Panc1 (cell line): ENCODE data around the gene C1RL. TPM values are rescaled to one million over a fixed set of nuclear protein-coding genes. Genes with fewer than 3 reads are reported as not detected.

Source experiments
- ATAC-seq: fragments of 200-7000 bp; cut with Tn5 transposase; 2 replicates; pipeline ENCODE4 v1.9.1; 2020; ENCODE audit warnings: mild to moderate bottlenecking, moderate library complexity
- BruUV-seq: library from RNA; stranded (reverse); fragments of 400-500 nt; replicated peaks from 2 replicates; lab custom pipeline; 2021; lab: Mats Ljungman, UMichigan
- CTCF ChIA-PET: fragments of 300-600 bp; sonication (Branson Sonifier 250); formaldehyde crosslinking; loops from one replicate; lab custom pipeline; 2022; ENCODE audit warnings: antibody characterized with exemption; lab: Charles Lee
- POLR2A ChIA-PET: fragments of 300-600 bp; sonication (Branson Sonifier 250); formaldehyde crosslinking; loops from one replicate; lab custom pipeline; 2022; ENCODE audit warnings: antibody characterized with exemption; lab: Charles Lee
- DNase-seq: peaks from one replicate; pipeline ENCODE4 v3.0.0-alpha.2; 2010; ENCODE audit warnings: low read depth, low spot score
- H3K27ac ChIP-seq: 2 replicates; pipeline ENCODE4 v1.5.1; 2011; ENCODE audit warnings: mild to moderate bottlenecking, low read length, inconsistent platforms
- H3K27me3 ChIP-seq: fragments of 200-500 bp; sonication (Bioruptor generic); 2 replicates; pipeline ENCODE4 v1.6.0; 2014; ENCODE audit warnings: low read length, inconsistent platforms; ENCODE audit not compliant: control insufficient read depth, insufficient read depth
- H3K36me3 ChIP-seq: fragments of 200-500 bp; sonication (Bioruptor generic); 2 replicates; pipeline ENCODE4 v1.5.1; 2014; ENCODE audit warnings: inconsistent platforms, mild to moderate bottlenecking, low read length, moderate library complexity; ENCODE audit not compliant: control insufficient read depth, insufficient read depth
- H3K4me1 ChIP-seq: 2 replicates; pipeline ENCODE4 v1.5.1; 2011; ENCODE audit warnings: inconsistent platforms, mild to moderate bottlenecking, low read length, moderate library complexity; ENCODE audit not compliant: control insufficient read depth, insufficient read depth
- H3K4me3 ChIP-seq, 2 experiments: 2 replicates each; pipeline ENCODE4 v1.5.1; 2011 to 2012; ENCODE audit warnings: low read depth in 2 of 2, low read length in 2 of 2, mild to moderate bottlenecking in 2 of 2, inconsistent platforms in 1 of 2, moderate library complexity in 1 of 2
- H3K9me3 ChIP-seq: fragments of 200-500 bp; sonication (Bioruptor generic); 2 replicates; pipeline ENCODE4 v1.5.1; 2014; ENCODE audit warnings: low read depth, mild to moderate bottlenecking, inconsistent platforms, low read length, moderate library complexity; ENCODE audit not compliant: control insufficient read depth, insufficient read depth
- CTCF ChIP-seq: fragments of 450-650 bp; IDR thresholded peaks from 2 replicates; pipeline ENCODE4 v1.5.1; 2017; ENCODE audit warnings: mild to moderate bottlenecking
- POLR2AphosphoS5 ChIP-seq: IDR thresholded peaks from 2 replicates; pipeline ENCODE4 v1.6.1; 2012; ENCODE audit warnings: mild to moderate bottlenecking, low read depth, low read length, moderate library complexity
- REST ChIP-seq, 2 experiments: IDR thresholded peaks; 2 replicates each; pipeline ENCODE4 v1.6.1; 2011 to 2012; ENCODE audit warnings: low read depth in 2 of 2, control low read depth in 1 of 2, low read length in 1 of 2, mild to moderate bottlenecking in 1 of 2, moderate library complexity in 1 of 2; ENCODE audit not compliant: insufficient read depth in 1 of 2
- SIN3A ChIP-seq: IDR thresholded peaks from 2 replicates; pipeline ENCODE4 v1.6.1; 2012; ENCODE audit warnings: low read depth, mild to moderate bottlenecking, low read length, moderate library complexity, borderline replicate concordance; ENCODE audit not compliant: insufficient read depth
- TCF7L2 ChIP-seq: IDR thresholded peaks from 2 replicates; pipeline ENCODE4 v1.6.1; 2011; ENCODE audit warnings: mild to moderate bottlenecking, low read depth, low read length, inconsistent platforms
- in situ Hi-C: cut with HindIII; loops from 2 replicates; pipeline ENCODE4 v1.10.0; 2016; ENCODE audit warnings: low sequenced_read_pairs, low pct_unique_long_range_greater_than_20kb
- intact Hi-C: fragments of 100-400 bp; cut with micrococcal nuclease; formaldehyde crosslinking; loops from one replicate; pipeline ENCODE4 v1.10.0; 2022; ENCODE audit not compliant: unreplicated experiment
- total RNA-seq: library from RNA; stranded (reverse); gene quantifications from one replicate; pipeline ENCODE4 v1.2.1, GENCODE V29; 2021; ENCODE audit not compliant: unreplicated experiment

C1RL gene
- total RNA-seq, 1 experiment from 2014 or later: 10.7 TPM

GRCh38 chr12:7068994-7069346 is 40.0 kb downstream of the C1RL start:
- in situ Hi-C loops: no loop called here
- CTCF ChIA-PET: interaction anchor here (0.5 kb wide), 1 partner anchor 15 kb away, joined by 3 read pairs; no protein-coding TSS in a partner anchor

GRCh38 chr12:7068240-7068993 is 40.6 kb downstream of the C1RL start:
- no peaks in the 10 kb centered on the region for H3K27me3 ChIP-seq
- H3K4me3 ChIP-seq: no peak overlapping the region
- intact Hi-C loops: no loop called here
- no peaks in the 10 kb centered on the region for H3K36me3 ChIP-seq
- no peaks in the 10 kb centered on the region for H3K4me1 ChIP-seq
- ChIA-PET CTCF (no interaction called here), POLR2A (interaction anchor here (0.6 kb wide), 1 partner anchor 959 kb away, joined by 9 read pairs; no protein-coding TSS in a partner anchor)
- TF ChIP-seq POLR2AphosphoS5 (no peak), CTCF (no peak), SIN3A (no peak), REST (IDR thresholded peaks at IDR 0.05; ENCODE audit: insufficient read depth in 1 of 2, low read depth in 2 of 2, low read length in 1 of 2) (no peak), TCF7L2 (no peak)
- H3K27ac ChIP-seq: no peak overlapping the region
- BruUV-seq: no TSS peak
- in situ Hi-C loops: no loop called here
- H3K9me3 ChIP-seq: no peaks in the 10 kb centered on the region
- ATAC-seq (no peak), DNase-seq (no peak)

More at GRCh38 chr12:7068994-7069346, 40.0 kb downstream of the C1RL start:
- Histone ChIP-seq H3K4me1 (no peaks in the 10 kb centered on the region), H3K36me3 (no peaks in the 10 kb centered on the region), H3K27me3 (no peaks in the 10 kb centered on the region), H3K4me3 (no peak overlapping the region), H3K9me3 (no peaks in the 10 kb centered on the region), H3K27ac (no peak overlapping the region)
- TF ChIP-seq REST (IDR thresholded peaks at IDR 0.05; ENCODE audit: insufficient read depth in 1 of 2, low read depth in 2 of 2, low read length in 1 of 2): no peak
- TF ChIP-seq CTCF: no peak
- no peak for TF ChIP-seq POLR2AphosphoS5
- no peak for TF ChIP-seq SIN3A
- no peak for TF ChIP-seq TCF7L2
- no TSS peak for BruUV-seq
- intact Hi-C loops: no loop called here
- POLR2A ChIA-PET: interaction anchor here (0.6 kb wide), 1 partner anchor 958 kb away, joined by 9 read pairs; no protein-coding TSS in a partner anchor
- DNase-seq (no peak), ATAC-seq (no peak)
